WTC11 (cell line): Measurements from ENCODE around the gene CUL9.

Experiments used
- CBFB ChIP-seq: sonication (generic); formaldehyde crosslinking; IDR thresholded peaks from 2 replicates; pipeline ENCODE4 v1.8.1; 2022; ENCODE audit warnings: mild to moderate bottlenecking, low read depth, missing genetic modification reagents
- CTCF ChIP-seq: fragments of 200-600 bp; IDR thresholded peaks from 2 replicates; pipeline ENCODE4 v1.8.0; 2022; ENCODE audit warnings: antibody characterized with exemption
- NFYB ChIP-seq: sonication (generic); formaldehyde crosslinking; conservative IDR thresholded peaks from 2 replicates; pipeline ENCODE4 v1.8.0; 2022; ENCODE audit warnings: low read depth, missing genetic modification reagents
- NR1H2 ChIP-seq: sonication (generic); formaldehyde crosslinking; IDR thresholded peaks from 2 replicates; pipeline ENCODE4 v1.9.0; 2021; ENCODE audit warnings: mild to moderate bottlenecking, moderate library complexity, missing genetic modification reagents
- RORB ChIP-seq: fragments of 250-450 bp; sonication (Bioruptor Pico); IDR thresholded peaks from 2 replicates; pipeline ENCODE4 v1.9.0; 2021; ENCODE audit warnings: mild to moderate bottlenecking
- SMAD4 ChIP-seq: sonication (generic); formaldehyde crosslinking; IDR thresholded peaks from 2 replicates; pipeline ENCODE4 v1.8.0; 2022; ENCODE audit warnings: mild to moderate bottlenecking, missing genetic modification reagents
- STAT6 ChIP-seq: sonication (generic); formaldehyde crosslinking; conservative IDR thresholded peaks from 2 replicates; pipeline ENCODE4 v1.8.1; 2023; ENCODE audit warnings: mild to moderate bottlenecking, low read depth, missing genetic modification reagents, moderate library complexity
- TEAD1 ChIP-seq: sonication (generic); formaldehyde crosslinking; IDR thresholded peaks from 2 replicates; pipeline ENCODE4 v1.8.0; 2022; ENCODE audit warnings: mild to moderate bottlenecking, missing genetic modification reagents
- ZNF121 ChIP-seq: sonication (generic); formaldehyde crosslinking; IDR thresholded peaks from 2 replicates; pipeline ENCODE4 v1.8.0; 2023; ENCODE audit warnings: missing genetic modification reagents
- ZNF281 ChIP-seq: sonication (generic); formaldehyde crosslinking; IDR thresholded peaks from 2 replicates; pipeline ENCODE4 v1.8.0; 2023; ENCODE audit warnings: mild to moderate bottlenecking, missing genetic modification reagents
- ZNF416 ChIP-seq: fragments of 250-450 bp; sonication (Bioruptor Pico); IDR thresholded peaks from 2 replicates; pipeline ENCODE4 v1.9.0; 2021; ENCODE audit warnings: mild to moderate bottlenecking, inconsistent platforms
- ZNF423 ChIP-seq: fragments of 250-450 bp; sonication (Bioruptor Pico); IDR thresholded peaks from 2 replicates; pipeline ENCODE4 v2.1.2; 2022; ENCODE audit warnings: mild to moderate bottlenecking, moderate library complexity
- ZNF671 ChIP-seq: fragments of 250-450 bp; sonication (Bioruptor Pico); IDR thresholded peaks from 2 replicates; pipeline ENCODE4 v1.8.0; 2021; ENCODE audit warnings: mild to moderate bottlenecking

- TF ChIP-seq CTCF, result no peak
- TF ChIP-seq ZNF121 (CRISPR knock-in tag), result 0 out of 2 replicates have a peak, but pooled peaks have one; percentile 20
- TF ChIP-seq ZNF416 (CRISPR knock-in tag), result 0 out of 2 replicates have a peak, but pooled peaks have one; percentile 71
- TF ChIP-seq ZNF671 (CRISPR knock-in tag), result no peak
- peak; percentile 60; the same call in 1 of the 2 replicates for TF ChIP-seq ZNF281
- no peak for TF ChIP-seq NR1H2 (CRISPR knock-in tag)
- TF ChIP-seq CBFB, result no peak
- TF ChIP-seq STAT6 (CRISPR knock-in tag), result no peak
- TF ChIP-seq TEAD1 (CRISPR knock-in tag), result no peak; the same call in 1 of the 2 replicates
- no peak for TF ChIP-seq SMAD4 (CRISPR knock-in tag)
- no peak for TF ChIP-seq RORB (CRISPR knock-in tag)
- TF ChIP-seq ZNF423, result no peak
- TF ChIP-seq NFYB (CRISPR knock-in tag), result no peak
Observed at GRCh38 chr6:43181942-43182860, at the start of gene CUL9.
